Activated T-cell treated with anti-CD3 and anti-CD28 coated beads, Interleukin-2, amount 50 U/mL, for 72 hours (primary cell): ENCODE measurements around the gene FBXO44. TPM values are rescaled to one million over a fixed set of nuclear protein-coding genes. Genes with fewer than 3 reads are reported as not detected.

Experiments
- ATAC-seq, 2 donors: fragments of 150-1000 bp; cut with Tn5 transposase; replicated peaks in 1 of 2; 2 replicates each; pipeline ENCODE4 v1.10.0; 2021; ENCODE audit warnings: moderate library complexity in 2 of 2, mild to moderate bottlenecking in 1 of 2
- DNase-seq, 2 donors: peaks; one replicate each; pipeline ENCODE4 v3.0.0; 2021 to 2022; ENCODE audit warnings: mixed read lengths in 1 of 2
- H3K27ac Mint-ChIP-seq: one replicate; pipeline ENCODE4 v1.8.0; 2022; ENCODE audit warnings: mild to moderate bottlenecking, moderate library complexity, mixed read lengths
- H3K27me3 Mint-ChIP-seq: one replicate; pipeline ENCODE4 v1.8.0; 2022; ENCODE audit warnings: low read depth, mixed read lengths
- H3K36me3 Mint-ChIP-seq, 2 donors: one replicate each; pipeline ENCODE4 v1.8.0; 2022; ENCODE audit warnings: mixed read lengths in 2 of 2, mild to moderate bottlenecking in 1 of 2; ENCODE audit not compliant: insufficient read depth in 2 of 2
- H3K4me1 Mint-ChIP-seq: one replicate; pipeline ENCODE4 v1.8.0; 2022; ENCODE audit warnings: low read depth, mixed read lengths
- H3K4me3 Mint-ChIP-seq, 2 donors: one replicate each; pipeline ENCODE4 v1.8.0; 2022; ENCODE audit warnings: mild to moderate bottlenecking in 2 of 2, mixed read lengths in 2 of 2, moderate library complexity in 2 of 2
- H3K9me3 Mint-ChIP-seq, 2 donors: one replicate each; pipeline ENCODE4 v1.8.0; 2022; ENCODE audit warnings: mixed read lengths in 2 of 2
- total RNA-seq, 2 donors: library from RNA; stranded (reverse); gene quantifications; one replicate each; pipeline ENCODE4 v1.2.3, GENCODE V29; 2022

The FBXO44 gene
- total RNA-seq, 2 donors from 2014 or later: 24.8 to 30.3 TPM

DNA sequence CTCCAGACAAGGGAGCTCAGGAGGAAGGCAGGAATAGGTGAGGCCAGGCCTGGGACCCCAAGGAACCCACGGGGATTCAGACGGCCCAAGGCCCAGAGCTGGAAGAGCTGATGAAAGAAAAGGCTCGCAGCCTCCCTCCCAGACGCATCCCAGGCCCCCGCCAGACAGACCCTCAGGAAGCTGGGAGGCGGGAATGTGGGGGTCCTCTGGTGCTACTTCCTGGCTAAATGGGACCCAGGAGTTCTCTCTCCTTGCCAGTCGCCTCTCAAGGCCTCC lies 878 bp upstream of the FBXO44 start:
- peaks cover 25% of the 10 kb centered on the region for H3K4me1 Mint-ChIP-seq
- no peak overlapping the region for H3K27ac Mint-ChIP-seq
- H3K4me3 Mint-ChIP-seq: peak overlapping the region; percentile 60 to 77
- no peaks in the 10 kb centered on the region for H3K9me3 Mint-ChIP-seq
- ATAC-seq: no peak
- H3K27me3 Mint-ChIP-seq: peaks cover 6% of the 10 kb centered on the region
- peaks cover 0 to 1% of the 10 kb centered on the region in 2 donors for H3K36me3 Mint-ChIP-seq
- DNase-seq: no peak

DNA sequence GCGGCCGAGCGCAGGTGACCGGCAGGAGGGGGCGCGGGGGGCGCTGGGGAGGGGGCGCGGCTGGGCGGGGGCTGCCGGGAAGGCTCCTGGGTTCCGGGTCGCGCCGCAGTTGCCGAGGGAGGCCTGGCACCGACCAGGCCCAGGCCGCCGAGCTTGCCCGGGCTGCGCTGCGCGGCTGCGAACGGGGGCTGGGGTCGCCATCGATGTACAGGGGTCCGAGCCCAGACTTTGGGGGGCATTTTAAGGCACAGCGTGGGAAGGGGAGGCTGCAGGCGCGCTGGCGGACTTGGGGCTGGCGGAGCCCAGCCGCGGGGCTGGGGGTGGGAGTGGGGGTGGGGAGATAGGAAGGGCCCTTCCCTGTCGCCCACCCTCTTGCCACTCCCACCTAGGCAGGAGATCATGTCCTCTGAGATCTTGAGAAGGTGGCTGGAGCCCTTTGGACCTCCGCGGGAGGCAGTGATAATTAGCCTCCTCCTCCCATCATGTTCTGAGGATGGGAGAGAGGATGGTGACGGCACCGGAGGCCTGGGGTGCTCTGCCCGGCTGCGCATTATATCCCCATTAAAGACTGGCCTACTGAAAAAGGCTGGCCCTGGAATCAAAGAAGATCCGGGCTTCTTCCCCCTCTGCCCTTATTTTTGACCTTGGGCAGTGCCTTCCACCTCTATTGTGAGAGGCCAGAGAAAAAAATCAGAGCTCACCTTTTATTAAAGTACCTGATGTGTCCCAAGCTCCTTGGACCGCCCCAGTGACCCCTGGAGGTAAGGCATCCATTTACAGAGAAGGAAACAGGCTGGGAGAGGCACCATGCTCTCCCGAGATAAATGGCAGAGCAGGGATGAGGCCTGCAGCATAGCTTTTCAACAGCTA lies 497 bp downstream of the FBXO44 start:
- Mint-ChIP-seq H3K27me3 (peaks cover 6% of the 10 kb centered on the region), H3K36me3 (peaks cover 0 to 2% of the 10 kb centered on the region in 2 donors), H3K27ac (no peak overlapping the region), H3K4me1 (peaks cover 18% of the 10 kb centered on the region), H3K9me3 (no peaks in the 10 kb centered on the region), H3K4me3 (peak overlapping the region; percentile 77 to 80)
- DNase-seq: no peak
- ATAC-seq: peak; percentile 22 to 23

DNA sequence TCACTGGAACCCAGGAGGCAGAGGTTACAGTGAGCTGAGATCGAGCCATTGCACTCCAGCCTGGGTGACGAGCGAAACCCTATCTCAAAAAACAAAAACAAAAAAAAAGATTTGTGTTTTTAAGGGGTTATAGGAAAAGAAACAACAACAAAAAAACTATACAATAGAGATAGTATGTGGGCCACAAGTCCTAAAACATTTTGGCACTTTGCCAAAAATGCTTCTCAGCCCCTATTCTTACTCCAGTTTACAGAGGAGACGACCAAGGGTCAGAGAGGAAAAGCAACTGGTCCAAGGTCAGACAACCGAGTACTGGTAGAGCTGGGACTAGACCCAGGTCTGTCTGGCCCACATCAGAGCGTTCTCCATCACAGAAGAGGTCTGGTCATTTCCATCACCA lies 3.0 kb downstream of the FBXO44 start:
- Mint-ChIP-seq H3K27me3 (no peaks in the 10 kb centered on the region), H3K4me3 (no peak overlapping the region), H3K36me3 (peaks cover 0 to 2% of the 10 kb centered on the region in 2 donors), H3K4me1 (peaks cover 8% of the 10 kb centered on the region), H3K9me3 (no peaks in the 10 kb centered on the region), H3K27ac (no peak overlapping the region)
- ATAC-seq (no peak), DNase-seq (no peak)

DNA sequence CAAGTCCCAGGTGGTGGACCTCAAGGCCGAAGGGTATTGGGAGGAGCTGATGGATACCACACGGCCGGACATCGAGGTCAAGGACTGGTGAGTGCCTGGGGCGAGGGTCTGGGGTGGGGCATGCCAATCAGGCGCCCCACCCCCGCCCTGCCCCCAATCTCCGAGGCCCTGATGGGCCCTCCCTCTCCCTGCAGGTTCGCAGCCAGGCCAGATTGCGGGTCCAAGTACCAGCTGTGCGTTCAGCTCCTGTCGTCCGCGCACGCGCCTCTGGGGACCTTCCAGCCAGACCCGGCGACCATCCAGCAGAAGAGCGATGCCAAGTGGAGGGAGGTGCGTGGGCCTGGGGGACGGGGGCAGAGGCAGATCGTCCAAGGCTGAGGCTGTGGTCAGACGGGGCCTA lies 3.9 kb downstream of the FBXO44 start:
- peaks cover 9% of the 10 kb centered on the region for H3K4me1 Mint-ChIP-seq
- H3K27ac Mint-ChIP-seq: no peak overlapping the region
- no peak for DNase-seq
- no peaks in the 10 kb centered on the region for H3K27me3 Mint-ChIP-seq
- H3K36me3 Mint-ChIP-seq: peaks cover 0 to 2% of the 10 kb centered on the region in 2 donors
- H3K9me3 Mint-ChIP-seq: no peaks in the 10 kb centered on the region
- ATAC-seq: no peak
- no peak overlapping the region for H3K4me3 Mint-ChIP-seq

DNA sequence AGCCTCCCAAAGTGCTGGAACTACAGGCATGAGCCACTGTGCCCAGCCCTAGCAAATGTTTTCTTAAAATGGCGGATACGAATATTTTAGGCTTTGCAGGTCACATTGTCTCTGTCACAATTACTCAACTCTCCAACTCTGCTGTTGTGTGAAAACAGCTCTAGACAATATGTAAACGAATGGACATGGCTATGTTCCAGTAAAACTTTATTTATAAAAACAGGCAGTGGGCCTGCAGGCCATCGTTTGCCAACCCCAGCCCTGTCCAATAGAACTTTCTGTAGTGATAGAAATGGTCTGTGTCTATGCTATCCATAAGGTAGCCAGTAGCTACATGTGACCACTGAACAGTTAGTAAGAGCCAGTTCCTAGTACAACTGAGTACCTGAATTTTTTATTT lies 5.1 kb downstream of the FBXO44 start:
- Mint-ChIP-seq H3K9me3 (no peaks in the 10 kb centered on the region), H3K4me3 (no peak overlapping the region), H3K4me1 (peaks cover 12% of the 10 kb centered on the region), H3K36me3 (peaks cover 0 to 2% of the 10 kb centered on the region in 2 donors), H3K27ac (no peak overlapping the region), H3K27me3 (no peaks in the 10 kb centered on the region)
- no peak for DNase-seq
- ATAC-seq: no peak

DNA sequence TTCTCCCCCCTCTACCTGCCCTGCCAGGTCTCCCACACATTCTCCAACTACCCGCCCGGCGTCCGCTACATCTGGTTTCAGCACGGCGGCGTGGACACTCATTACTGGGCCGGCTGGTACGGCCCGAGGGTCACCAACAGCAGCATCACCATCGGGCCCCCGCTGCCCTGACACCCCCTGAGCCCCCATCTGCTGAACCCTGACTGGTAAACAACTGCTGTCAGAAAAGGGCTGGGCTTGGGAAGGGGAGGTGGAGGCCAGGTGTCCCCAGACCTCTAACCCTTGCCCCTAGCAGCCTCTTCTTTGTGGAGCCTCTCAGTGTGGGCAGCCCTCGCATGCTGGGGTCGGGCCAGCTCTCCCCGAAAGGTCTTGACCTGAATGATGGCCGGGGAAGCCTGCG lies 6.4 kb downstream of the FBXO44 start:
- Mint-ChIP-seq H3K27ac (no peak overlapping the region), H3K27me3 (no peaks in the 10 kb centered on the region), H3K4me1 (peaks cover 4% of the 10 kb centered on the region), H3K36me3 (peaks cover 0 to 2% of the 10 kb centered on the region in 2 donors), H3K4me3 (no peak overlapping the region), H3K9me3 (no peaks in the 10 kb centered on the region)
- ATAC-seq (no peak), DNase-seq (no peak)

DNA sequence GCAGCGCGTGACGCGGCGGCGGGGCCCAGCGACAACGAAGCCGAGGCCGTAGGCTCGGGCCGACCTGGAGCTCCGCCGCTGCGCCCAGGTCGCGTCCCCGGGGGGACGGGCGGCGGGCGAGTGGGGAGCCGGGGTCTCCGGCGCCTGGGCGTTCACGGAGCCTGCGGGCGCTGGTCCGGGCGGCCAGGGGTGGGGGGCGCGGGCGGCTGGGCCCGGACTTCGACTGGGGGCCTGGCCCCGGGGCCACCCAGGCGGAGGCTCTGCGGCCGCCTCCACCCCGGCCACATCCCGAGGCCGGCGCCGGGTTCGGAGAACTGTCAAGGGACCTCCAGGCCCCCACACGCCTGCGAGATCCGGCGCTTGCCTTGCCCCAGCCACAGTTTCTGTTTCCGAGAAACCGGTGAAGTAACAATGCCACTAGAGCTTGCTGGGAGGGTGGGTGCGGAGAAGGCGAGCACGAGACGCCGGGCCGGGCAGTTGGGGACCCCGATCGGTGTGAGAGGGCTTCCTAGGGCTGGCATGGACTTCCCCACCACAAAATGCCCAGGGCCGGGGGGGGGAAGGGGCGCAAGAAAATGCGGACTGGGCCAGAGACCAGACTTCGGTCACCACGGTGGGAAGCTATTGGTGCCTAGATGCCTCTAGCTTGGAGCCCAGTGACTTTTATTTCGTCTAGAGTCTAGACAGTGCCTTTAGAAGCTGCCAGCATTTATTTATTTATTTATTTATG lies 9.8 kb downstream of the FBXO44 start:
- Mint-ChIP-seq H3K4me3 (peak overlapping the region; percentile 81 to 84), H3K4me1 (peaks cover 4% of the 10 kb centered on the region), H3K27ac (peak overlapping the region; percentile 81), H3K9me3 (no peaks in the 10 kb centered on the region), H3K27me3 (no peaks in the 10 kb centered on the region), H3K36me3 (peaks cover 0 to 1% of the 10 kb centered on the region in 2 donors)
- ATAC-seq (peak; percentile 68), DNase-seq (peak; percentile 57 to 68)

DNA sequence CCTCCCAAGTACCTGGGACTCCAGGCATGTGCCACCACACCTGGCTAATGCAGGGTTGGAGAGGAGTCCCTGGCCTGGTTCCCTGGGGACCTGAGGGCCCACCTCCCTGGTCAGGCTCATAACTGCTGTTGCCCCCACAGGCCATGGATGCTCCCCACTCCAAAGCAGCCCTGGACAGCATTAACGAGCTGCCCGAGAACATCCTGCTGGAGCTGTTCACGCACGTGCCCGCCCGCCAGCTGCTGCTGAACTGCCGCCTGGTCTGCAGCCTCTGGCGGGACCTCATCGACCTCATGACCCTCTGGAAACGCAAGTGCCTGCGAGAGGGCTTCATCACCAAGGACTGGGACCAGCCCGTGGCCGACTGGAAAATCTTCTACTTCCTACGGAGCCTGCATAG lies 13.8 kb downstream of the FBXO44 start:
- no peak overlapping the region for H3K4me3 Mint-ChIP-seq
- DNase-seq: no peak
- H3K9me3 Mint-ChIP-seq: no peaks in the 10 kb centered on the region
- H3K27me3 Mint-ChIP-seq: no peaks in the 10 kb centered on the region
- peaks cover 4% of the 10 kb centered on the region for H3K4me1 Mint-ChIP-seq
- no peaks in the 10 kb centered on the region for H3K36me3 Mint-ChIP-seq
- no peak for ATAC-seq
- no peak overlapping the region for H3K27ac Mint-ChIP-seq

DNA sequence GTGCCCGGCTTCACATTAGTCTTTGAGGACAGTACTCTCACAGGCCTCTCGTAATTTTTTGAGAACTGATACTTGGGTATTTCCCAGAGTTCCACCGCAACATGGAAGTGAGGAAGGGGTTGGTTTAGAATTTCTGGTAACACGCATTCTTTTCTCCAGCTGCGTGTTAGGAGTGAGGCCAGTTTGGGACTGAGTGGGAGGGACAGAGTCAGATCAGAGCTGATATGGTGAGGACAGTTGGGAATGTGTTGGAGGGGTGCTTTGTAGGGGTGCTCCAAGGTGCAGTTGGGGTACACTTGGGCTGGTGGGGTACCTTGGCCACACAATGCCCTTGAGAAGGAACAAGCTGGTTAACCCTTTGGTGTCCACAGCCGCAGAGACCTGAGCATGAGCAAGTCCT lies 16.1 kb downstream of the FBXO44 start:
- no peaks in the 10 kb centered on the region for H3K27me3 Mint-ChIP-seq
- peaks cover 0 to 4% of the 10 kb centered on the region in 2 donors for H3K36me3 Mint-ChIP-seq
- DNase-seq (no peak), ATAC-seq (no peak)
- no peaks in the 10 kb centered on the region for H3K9me3 Mint-ChIP-seq
- H3K4me3 Mint-ChIP-seq: no peak overlapping the region
- H3K4me1 Mint-ChIP-seq: no peaks in the 10 kb centered on the region
- H3K27ac Mint-ChIP-seq: no peak overlapping the region

DNA sequence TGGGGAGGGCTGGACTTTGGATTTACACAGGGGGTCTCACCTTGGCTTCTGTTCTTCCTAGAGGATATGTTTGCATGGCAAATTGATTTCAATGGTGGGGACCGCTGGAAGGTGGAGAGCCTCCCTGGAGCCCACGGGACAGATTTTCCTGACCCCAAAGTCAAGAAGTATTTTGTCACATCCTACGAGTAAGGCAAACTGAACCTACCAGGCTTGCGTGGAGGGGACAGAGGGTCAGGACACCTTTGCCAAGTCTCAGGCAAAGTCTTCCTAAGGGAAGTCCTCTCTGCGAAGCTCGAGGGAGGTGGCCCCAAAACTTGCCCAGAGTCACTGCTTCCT lies 16.5 kb downstream of the FBXO44 start:
- H3K9me3 Mint-ChIP-seq: no peaks in the 10 kb centered on the region
- H3K27me3 Mint-ChIP-seq: no peaks in the 10 kb centered on the region
- H3K4me1 Mint-ChIP-seq: no peaks in the 10 kb centered on the region
- H3K4me3 Mint-ChIP-seq: no peak overlapping the region
- ATAC-seq (no peak), DNase-seq (no peak)
- H3K27ac Mint-ChIP-seq: no peak overlapping the region
- peaks cover 0 to 4% of the 10 kb centered on the region in 2 donors for H3K36me3 Mint-ChIP-seq

DNA sequence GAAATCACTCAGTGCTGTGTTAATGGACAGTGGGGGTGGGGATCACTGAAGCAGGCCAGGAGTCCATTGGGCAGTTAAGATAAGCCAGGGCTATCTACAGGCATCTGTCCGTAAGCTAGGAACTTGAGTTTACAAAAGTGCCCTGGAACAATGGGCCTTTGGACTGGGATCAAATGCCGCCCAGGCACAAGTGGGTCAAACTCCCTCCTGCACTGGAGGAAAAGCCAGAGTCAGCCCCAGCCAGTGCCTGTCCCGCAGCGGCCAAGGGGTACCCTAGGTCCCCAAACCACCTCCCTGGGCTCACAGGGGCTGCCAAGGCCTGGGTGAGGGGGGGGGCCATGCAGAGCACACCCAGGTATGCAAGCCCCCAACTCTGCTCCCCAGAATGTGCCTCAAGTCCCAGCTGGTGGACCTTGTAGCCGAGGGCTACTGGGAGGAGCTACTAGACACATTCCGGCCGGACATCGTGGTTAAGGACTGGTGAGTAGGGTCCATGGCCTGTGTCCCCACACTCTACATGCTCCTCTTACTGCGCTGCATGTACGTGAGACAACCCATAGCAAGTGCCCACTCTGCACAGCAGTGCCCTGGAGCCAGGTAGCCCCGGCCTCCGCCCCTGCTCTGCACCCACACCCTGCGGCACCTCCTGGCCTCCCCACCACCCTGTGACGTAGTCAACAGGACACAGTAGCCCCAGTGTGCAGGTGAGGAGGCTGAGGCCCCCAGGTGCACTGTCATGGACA lies 17.0 kb downstream of the FBXO44 start:
- H3K27me3 Mint-ChIP-seq: no peaks in the 10 kb centered on the region
- no peaks in the 10 kb centered on the region for H3K4me1 Mint-ChIP-seq
- no peak overlapping the region for H3K27ac Mint-ChIP-seq
- ATAC-seq (peak; percentile 10 to 18), DNase-seq (no peak)
- H3K4me3 Mint-ChIP-seq: no peak overlapping the region
- peaks cover 0 to 4% of the 10 kb centered on the region in 2 donors for H3K36me3 Mint-ChIP-seq
- H3K9me3 Mint-ChIP-seq: no peaks in the 10 kb centered on the region

DNA sequence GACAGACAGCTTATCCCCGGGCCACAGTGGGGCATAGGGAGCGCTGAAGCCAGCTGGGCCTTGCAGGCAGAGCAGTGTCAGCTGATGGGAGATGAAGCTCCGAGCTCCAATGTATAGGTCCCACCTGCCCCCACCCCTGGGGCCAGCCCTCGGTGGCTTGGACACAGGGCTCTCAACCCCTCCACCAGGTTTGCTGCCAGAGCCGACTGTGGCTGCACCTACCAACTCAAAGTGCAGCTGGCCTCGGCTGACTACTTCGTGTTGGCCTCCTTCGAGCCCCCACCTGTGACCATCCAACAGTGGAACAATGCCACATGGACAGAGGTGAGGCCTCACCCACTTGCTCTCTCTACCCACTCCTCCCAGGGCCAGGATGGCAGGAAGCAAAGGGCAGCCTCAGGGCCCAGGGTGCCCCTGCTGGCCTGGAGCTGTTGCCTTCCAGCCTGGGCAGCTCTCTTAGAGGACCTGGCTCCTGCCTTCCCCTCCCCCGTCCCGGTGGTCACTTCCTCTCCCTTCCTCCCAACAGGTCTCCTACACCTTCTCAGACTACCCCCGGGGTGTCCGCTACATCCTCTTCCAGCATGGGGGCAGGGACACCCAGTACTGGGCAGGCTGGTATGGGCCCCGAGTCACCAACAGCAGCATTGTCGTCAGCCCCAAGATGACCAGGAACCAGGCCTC lies 18.6 kb downstream of the FBXO44 start:
- H3K4me3 Mint-ChIP-seq: no peak overlapping the region
- H3K27ac Mint-ChIP-seq: no peak overlapping the region
- no peaks in the 10 kb centered on the region for H3K4me1 Mint-ChIP-seq
- no peaks in the 10 kb centered on the region for H3K27me3 Mint-ChIP-seq
- ATAC-seq (no peak), DNase-seq (no peak)
- no peaks in the 10 kb centered on the region for H3K9me3 Mint-ChIP-seq
- peaks cover 0 to 4% of the 10 kb centered on the region in 2 donors for H3K36me3 Mint-ChIP-seq

DNA sequence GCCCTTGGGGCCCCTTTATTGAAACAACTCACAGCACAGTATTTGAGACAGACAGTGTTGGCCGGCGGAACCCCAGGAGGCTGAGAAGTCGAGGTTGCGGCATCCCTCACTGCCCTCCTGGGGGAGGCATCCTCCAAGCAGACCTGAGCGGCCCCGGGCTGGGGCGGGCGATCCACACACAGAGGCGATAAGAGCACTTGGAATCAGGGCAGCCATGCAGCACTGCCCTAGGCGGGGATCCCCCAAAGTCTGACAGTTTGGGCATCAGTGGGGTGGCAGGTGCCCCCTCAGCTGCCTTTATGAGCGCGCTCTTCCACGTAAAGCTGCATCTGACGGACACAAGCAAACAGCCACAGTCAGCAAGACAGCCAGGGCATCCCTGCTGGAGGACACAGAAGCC lies 19.8 kb downstream of the FBXO44 start:
- Mint-ChIP-seq H3K4me3 (no peak overlapping the region), H3K27ac (no peak overlapping the region), H3K27me3 (no peaks in the 10 kb centered on the region), H3K36me3 (peaks cover 0 to 4% of the 10 kb centered on the region in 2 donors), H3K9me3 (no peaks in the 10 kb centered on the region), H3K4me1 (peaks cover 4% of the 10 kb centered on the region)
- no peak for DNase-seq
- no peak for ATAC-seq
